Activated T-cell treated with anti-CD3 and anti-CD28 coated beads for 4 hours (primary cell): ENCODE measurements around the gene CNST.

ENCODE experiments used
- DNase-seq: peaks from one replicate; pipeline ENCODE4 v3.0.0-alpha.2; 2020

Gene CNST

GRCh38 chr1:246566128-246566812, at the start of gene CNST, which contains the start of gene TFB2M:
Gene CNST, plus strand, starts transcription at chr1:246566456. Its CDS starts 25,107 bp downstream, at chr1:246591563.
Gene TFB2M, minus strand, starts transcription at chr1:246566261. Its CDS starts 123 bp downstream, at chr1:246566138.
- peak; percentile 81 for DNase-seq

DNA sequence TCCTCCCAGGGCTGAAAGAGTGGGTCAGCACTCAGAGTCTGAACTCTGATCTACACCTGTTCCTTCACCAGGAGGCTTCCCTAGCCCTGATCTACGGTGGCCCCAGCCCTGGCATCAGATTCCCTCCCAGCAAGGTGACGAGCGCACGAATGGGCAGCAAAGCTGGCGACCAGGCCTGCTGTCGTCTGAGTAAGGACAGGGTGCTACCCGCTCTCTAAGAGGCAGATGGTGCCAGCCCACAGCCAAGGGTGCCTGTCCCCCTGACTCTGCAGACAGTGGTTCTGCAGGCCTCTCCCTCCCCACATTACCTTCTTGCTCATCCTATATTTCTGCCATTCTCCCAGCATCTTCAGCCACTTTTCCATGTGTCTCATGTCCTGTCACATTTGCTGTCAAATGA, 48.9 kb upstream of the CNST start:
- no peak for DNase-seq

DNA sequence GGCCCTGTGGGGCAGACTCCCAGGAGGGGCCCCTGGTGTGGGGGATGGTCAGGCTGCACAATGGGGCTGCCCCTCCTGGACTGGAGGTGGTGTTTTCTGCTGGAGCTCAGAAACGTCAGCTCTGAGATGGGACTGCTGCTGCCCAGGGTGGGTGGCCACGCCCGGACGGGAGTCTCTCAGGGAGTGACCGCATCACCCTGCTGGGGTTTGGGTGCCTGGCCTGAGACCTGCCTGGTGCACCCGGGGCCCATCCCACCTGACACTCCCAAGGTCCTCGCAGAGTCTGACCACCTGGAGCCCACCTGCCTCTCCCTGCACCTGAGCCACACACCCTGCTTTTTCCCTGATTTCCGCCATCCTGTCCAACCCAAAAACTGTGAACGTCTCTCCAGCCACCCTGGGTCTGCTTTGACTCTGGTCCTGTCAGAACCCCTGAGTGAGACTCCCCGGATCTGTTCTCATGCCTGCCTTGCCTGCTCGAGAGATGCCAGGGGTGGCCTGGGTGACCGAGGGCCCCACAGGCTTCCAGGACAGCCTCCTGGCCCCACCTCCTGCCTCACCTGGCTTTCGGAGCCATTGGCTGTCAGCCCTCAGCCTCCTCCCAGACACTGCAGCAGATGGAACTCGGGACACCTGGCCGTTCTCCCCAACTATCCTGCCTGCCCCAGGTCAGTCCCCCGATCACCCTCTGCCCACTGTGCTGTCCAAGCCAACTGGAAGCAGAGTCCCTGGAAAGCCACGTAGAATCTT, 47.6 kb upstream of the CNST start:
- DNase-seq = no peak

GRCh38 chr1:246519514-246519913, 46.7 kb upstream of the CNST start:
- DNase-seq = no peak

GRCh38 chr1:246526380-246526779, 39.9 kb upstream of the CNST start:
- DNase-seq = no peak

DNA sequence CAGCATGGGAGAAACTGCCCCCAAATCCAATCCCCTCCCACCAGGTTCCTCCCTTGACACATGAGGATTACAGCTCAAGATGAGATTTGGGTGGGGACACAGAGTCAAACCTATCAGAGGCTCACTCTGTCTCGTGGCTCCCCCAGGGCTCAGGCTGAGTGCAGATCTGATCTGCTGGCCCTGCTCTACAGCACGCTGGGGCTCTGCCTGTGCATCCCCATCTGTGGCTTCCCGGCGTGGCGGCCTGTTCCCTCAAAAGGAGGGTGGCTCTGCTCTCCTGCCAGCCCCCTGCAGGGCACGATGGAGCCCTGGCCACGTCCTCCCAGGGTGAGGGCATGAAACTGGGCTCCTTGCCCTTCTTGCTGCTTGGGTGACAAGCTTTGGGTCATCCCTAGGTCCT, 39.3 kb upstream of the CNST start:
- DNase-seq = no peak

GRCh38 chr1:246527402-246528088, 38.7 kb upstream of the CNST start:
- DNase-seq = no peak

DNA sequence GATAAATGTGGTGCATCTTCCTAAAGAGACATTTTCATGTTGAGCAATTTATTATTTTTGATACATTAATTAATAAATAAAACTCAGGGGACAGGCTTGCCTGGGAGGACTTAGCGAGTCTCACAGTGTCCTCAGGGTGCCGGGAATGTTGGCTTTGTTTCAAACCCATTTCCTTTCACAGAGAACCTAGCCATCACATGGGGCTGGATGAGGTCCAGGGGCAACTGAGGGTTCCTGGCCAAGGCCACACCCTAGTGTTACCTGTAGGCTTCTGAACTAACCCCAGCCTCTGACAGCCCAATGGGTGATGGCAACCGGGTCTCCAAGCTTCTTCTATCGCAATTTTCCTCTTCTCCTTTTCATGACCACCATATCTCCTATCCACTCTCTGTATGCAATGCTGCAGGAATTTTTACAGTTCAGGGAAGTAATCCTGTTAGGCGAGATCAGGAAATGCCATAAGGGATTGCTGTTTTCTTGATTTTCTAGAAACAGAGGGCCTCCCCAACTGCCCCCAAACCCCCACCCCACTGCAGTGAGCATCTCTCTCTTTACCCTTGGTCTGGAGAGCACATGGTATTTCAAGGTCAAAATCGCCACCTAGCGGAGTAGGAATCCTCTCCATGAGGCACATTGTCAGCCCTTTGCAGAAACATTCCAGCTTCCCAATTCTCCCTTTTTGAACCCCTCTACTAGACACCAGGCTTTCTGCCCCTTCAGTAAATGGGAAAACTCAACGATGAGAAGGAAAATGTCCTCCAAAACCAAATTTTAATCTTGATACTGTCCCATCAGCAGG, 37.1 kb upstream of the CNST start:
- no peak for DNase-seq

GRCh38 chr1:246530482-246530881, 35.8 kb upstream of the CNST start:
- no peak for DNase-seq

GRCh38 chr1:246532519-246532918, 33.7 kb upstream of the CNST start:
- DNase-seq = no peak

DNA sequence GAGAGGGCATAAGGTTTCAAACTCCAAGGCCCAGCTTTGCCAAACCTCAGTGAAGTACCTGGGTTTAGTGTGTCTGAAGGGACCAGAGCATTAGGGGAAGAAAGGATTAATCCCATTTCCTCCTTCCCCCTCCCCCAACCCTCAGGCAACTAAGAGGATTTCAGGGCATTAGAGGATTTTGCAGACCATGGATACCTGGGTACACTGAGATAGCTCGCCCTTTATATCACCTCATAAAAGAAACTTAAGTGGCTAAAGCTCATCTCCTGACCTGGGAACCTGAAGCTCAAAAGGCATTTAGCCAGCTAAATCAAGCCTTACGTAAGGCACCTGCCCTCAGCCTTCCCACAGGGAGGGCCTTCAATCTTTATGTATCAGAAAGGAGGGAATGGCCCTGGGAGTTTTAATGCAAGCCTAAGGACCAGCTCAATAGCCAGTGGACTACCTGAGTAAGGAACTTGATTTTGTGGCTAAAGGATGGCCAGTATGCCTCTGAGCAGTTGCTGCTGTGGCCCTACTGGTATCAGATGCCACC, 32.8 kb upstream of the CNST start:
- no peak for DNase-seq

DNA sequence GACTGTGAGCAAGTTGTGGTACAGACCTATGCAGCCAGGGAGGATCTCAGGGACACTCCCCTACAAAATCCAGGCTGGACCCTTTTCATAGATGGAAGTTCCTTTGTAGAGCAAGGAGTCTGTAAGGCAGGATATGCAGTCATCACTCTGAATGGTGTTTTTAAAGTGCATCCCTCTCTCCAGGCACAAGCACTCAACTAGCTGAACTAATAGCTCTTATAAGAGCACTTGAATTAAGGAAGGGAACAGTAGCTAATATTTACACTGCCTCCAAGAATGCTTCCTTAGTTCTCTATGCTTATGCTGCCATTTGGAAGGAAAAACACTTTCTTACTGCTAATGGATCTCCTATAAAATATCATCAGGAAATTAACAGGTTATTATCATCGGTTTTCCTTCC, 32.1 kb upstream of the CNST start:
- no peak for DNase-seq

GRCh38 chr1:246537441-246537840, 28.8 kb upstream of the CNST start:
- DNase-seq = no peak

GRCh38 chr1:246537887-246538286, 28.4 kb upstream of the CNST start:
- DNase-seq = no peak

- no peak for DNase-seq
These were observed 25.3 kb upstream of the CNST start for GRCh38 chr1:246540738-246541491.

DNA sequence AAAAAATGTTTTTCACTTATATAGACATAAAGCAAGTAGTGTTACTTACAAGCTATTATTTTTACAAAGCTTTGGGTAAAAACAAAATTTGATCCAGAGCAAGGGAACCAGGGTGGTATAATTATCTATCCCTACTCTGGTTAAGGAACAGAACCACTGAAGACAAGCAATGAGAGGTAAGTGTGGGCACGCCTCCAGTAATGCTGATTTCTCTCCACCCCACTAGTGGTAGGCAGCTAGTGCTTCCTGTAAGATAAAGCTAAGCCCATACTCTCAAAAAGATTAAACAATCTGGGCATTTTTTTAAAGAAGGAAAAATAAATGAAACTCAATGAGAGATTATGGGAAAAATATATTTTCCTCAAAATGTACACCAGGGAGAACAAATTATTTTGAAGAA, 22.3 kb upstream of the CNST start:
- DNase-seq = no peak

DNA sequence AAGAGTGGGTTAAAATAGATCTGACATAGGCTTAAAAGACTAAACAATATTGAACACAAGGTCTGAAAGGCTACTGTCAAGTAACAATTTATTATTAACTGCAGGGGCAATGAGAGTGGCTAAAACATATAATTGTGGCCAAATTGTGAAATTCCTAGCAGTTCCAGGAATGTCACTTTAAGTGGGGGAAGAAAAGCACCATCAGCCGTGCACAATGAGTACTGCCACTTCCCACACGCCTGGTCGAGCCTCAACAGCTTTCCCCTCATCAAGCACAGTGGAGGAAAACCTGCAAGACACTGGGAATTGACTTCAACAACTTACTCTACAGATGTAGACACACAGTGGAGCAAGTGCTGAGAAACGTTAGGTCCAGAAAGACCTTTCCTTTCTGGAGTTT, 16.6 kb upstream of the CNST start:
- DNase-seq = no peak

DNA sequence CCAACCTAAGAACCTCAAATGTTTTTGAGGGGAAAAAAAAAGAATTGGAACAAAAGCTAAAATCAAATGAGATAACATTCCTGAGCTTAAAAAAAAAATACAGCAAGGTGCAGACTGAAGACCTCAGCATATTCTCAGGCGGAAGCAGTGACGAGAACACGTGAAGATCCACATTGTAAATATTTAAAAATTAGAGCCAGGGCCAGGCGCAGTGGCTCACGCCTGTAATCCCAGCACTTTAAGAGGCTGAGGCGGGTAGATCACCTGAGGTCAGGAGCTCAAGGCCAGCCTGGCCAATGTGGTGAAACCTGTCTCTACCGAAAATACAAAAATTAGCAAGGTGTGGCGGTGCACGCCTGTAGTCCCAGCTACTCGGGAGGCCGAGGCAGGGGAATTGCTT, 15.9 kb upstream of the CNST start:
- no peak for DNase-seq

- no peak for DNase-seq
These were observed 14.1 kb upstream of the CNST start for GRCh38 chr1:246552110-246552509.

DNA sequence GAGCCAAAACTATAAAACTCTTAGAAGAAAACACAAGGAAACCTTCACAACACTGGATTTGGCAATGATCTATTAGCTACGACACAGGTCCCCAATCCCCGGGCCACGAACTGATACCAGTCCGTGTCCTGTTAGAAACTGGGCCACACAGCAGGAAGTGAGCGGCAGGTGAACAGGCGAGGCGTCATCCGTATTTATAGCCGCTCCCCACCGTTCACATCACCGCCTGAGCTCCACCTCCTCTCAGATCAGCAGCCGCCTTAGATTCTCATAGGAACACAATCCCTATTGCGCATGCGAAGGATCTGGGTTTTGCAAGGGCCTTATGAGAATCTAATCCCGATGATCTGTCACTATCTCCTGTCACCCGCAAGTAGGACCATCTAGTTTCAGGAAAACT, 12.1 kb upstream of the CNST start:
- no peak for DNase-seq

- no peak for DNase-seq
These were observed 8.2 kb upstream of the CNST start for GRCh38 chr1:246558041-246558440.

DNA sequence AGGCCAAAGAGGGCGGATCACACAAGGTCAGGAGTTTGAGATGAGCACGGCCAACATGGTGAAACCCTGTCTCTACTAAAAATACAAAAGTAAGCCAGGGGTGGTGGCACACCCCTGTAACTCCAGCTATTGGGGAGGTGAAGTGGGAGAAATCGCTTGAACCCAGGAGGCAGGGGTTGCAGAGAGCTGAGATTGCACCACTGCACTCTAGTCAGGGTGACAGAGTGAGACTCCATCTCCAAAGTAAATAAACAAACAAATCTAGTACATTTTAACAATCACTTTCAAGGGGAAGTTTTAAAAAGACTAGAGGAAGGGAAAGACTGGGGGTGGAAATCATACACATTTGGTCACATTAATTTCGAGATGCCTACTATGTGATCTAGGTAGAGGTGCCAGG, 6.9 kb upstream of the CNST start:
- no peak for DNase-seq
